ENCODE data around the gene STOX2. TPM values are rescaled to one million over a fixed set of nuclear protein-coding genes. Genes with fewer than 3 reads are reported as not detected.

The STOX2 gene
- total and polyA plus RNA-seq, 10 donors, result 0.53 to 42.8 (median 28.6) TPM

GRCh38 chr4:184028561-184029374, 123.7 kb downstream of the STOX2 start:
- no peaks in the 10 kb centered on the region for H3K36me3 ChIP-seq
- 20 to 43% (median 32%) methylated on average over 18 of the region's 18 CpGs for WGBS, 5 donors
- H3K9me3 ChIP-seq, result no peaks in the 10 kb centered on the region
- H3K4me1 ChIP-seq, result peaks cover 0 to 22% (median 10%) of the 10 kb centered on the region in 6 donors
- H3K27me3 ChIP-seq (replicated peaks in 1 of 7), result peaks cover 0 to 19% (median 0%) of the 10 kb centered on the region in 7 donors
- H3K27ac ChIP-seq, result no peak overlapping the region
- intact Hi-C loops (cut with DNase I; ENCODE audit: low total_unique reads), result no loop called here
- H3K4me3 ChIP-seq, result peak overlapping the region in 6 of 8 donors; percentile 4 to 61 (median 18)
- no peak for TF ChIP-seq POLR2A (IDR thresholded peaks at IDR 0.05)
- TF ChIP-seq POLR2AphosphoS5 (IDR thresholded peaks at IDR 0.05), result no peak
- TF ChIP-seq CTCF (IDR thresholded peaks at IDR 0.05 in 8 of 11, conservative IDR thresholded peaks at IDR 0.05 in 3 of 11), result no peak
- peak; percentile 82 for DNase-seq

GRCh38 chr4:184030036-184030435, 124.9 kb downstream of the STOX2 start:
- peaks cover 0 to 22% (median 10%) of the 10 kb centered on the region in 6 donors for H3K4me1 ChIP-seq
- intact Hi-C loops (cut with DNase I; ENCODE audit: low total_unique reads), result no loop called here
- no peak overlapping the region for H3K27ac ChIP-seq
- DNase-seq, result no peak
- peaks cover 0 to 19% (median 0%) of the 10 kb centered on the region in 7 donors for H3K27me3 ChIP-seq (replicated peaks in 1 of 7)
- no peak for TF ChIP-seq POLR2A (IDR thresholded peaks at IDR 0.05)
- no peak for TF ChIP-seq POLR2AphosphoS5 (IDR thresholded peaks at IDR 0.05)
- TF ChIP-seq CTCF (IDR thresholded peaks at IDR 0.05 in 8 of 11, conservative IDR thresholded peaks at IDR 0.05 in 3 of 11), result no peak
- no peak overlapping the region for H3K4me3 ChIP-seq
- H3K9me3 ChIP-seq, result no peaks in the 10 kb centered on the region
- 75 to 84% (median 81%) methylated on average over 11 of the region's 11 CpGs for WGBS, 5 donors
- H3K36me3 ChIP-seq, result no peaks in the 10 kb centered on the region

- Histone ChIP-seq H3K4me3 (no peak overlapping the region), H3K27me3 (replicated peaks in 1 of 7) (peaks cover 0 to 19% (median 0%) of the 10 kb centered on the region in 7 donors), H3K36me3 (no peaks in the 10 kb centered on the region), H3K27ac (no peak overlapping the region), H3K9me3 (no peaks in the 10 kb centered on the region), H3K4me1 (peaks cover 0 to 22% (median 10%) of the 10 kb centered on the region in 6 donors)
- 84 to 100% (median 96%) methylated on average over 1 of the region's 1 CpG for WGBS, 5 donors
- no peak for DNase-seq
- intact Hi-C loops (cut with DNase I; ENCODE audit: low total_unique reads), result no loop called here
- TF ChIP-seq POLR2A (IDR thresholded peaks at IDR 0.05) (no peak), POLR2AphosphoS5 (IDR thresholded peaks at IDR 0.05) (no peak), CTCF (IDR thresholded peaks at IDR 0.05 in 8 of 11, conservative IDR thresholded peaks at IDR 0.05 in 3 of 11) (no peak)
Measured at GRCh38 chr4:184030764-184031163, 125.7 kb downstream of the STOX2 start.

GRCh38 chr4:184032091-184032490, 127.0 kb downstream of the STOX2 start:
- TF ChIP-seq CTCF (IDR thresholded peaks at IDR 0.05 in 8 of 11, conservative IDR thresholded peaks at IDR 0.05 in 3 of 11) (no peak), POLR2AphosphoS5 (IDR thresholded peaks at IDR 0.05) (no peak), POLR2A (IDR thresholded peaks at IDR 0.05) (no peak)
- Histone ChIP-seq H3K27ac (no peak overlapping the region), H3K4me1 (peaks cover 0 to 22% (median 10%) of the 10 kb centered on the region in 6 donors), H3K9me3 (no peaks in the 10 kb centered on the region), H3K4me3 (no peak overlapping the region), H3K27me3 (replicated peaks in 1 of 7) (peaks cover 0 to 19% (median 0%) of the 10 kb centered on the region in 7 donors), H3K36me3 (no peaks in the 10 kb centered on the region)
- intact Hi-C loops (cut with DNase I; ENCODE audit: low total_unique reads), result no loop called here
- DNase-seq, result no peak
- 88 to 94% (median 92%) methylated on average over 6 of the region's 6 CpGs for whole genome bisulfite sequencing, 5 donors
